ENCODE measurements around the gene POLDIP3.

Gene POLDIP3

GRCh38 chr22:42630211-42630610 lies 15.5 kb upstream of the POLDIP3 start:
- no peaks in the 10 kb centered on the region for H3K79me2 ChIP-seq (ENCODE audit: low read length)

GRCh38 chr22:42627981-42628380 lies 13.3 kb upstream of the POLDIP3 start:
- Histone ChIP-seq H3K4me2 (ENCODE audit: low read depth, low read length) (no peak overlapping the region), H3K36me3 (replicated peaks; ENCODE audit: insufficient read depth, low read length) (no peaks in the 10 kb centered on the region), H4K20me1 (ENCODE audit: insufficient read depth, low read length) (no peaks in the 10 kb centered on the region), H3K9me3 (replicated peaks; ENCODE audit: insufficient read depth, low read length) (no peaks in the 10 kb centered on the region), H2AFZ (ENCODE audit: low read length) (no peak overlapping the region), H3K4me1 (ENCODE audit: low read length) (peaks cover 11% of the 10 kb centered on the region), H3K27ac (ENCODE audit: low read length) (no peak overlapping the region), H3K79me2 (ENCODE audit: low read length) (no peaks in the 10 kb centered on the region), H3K27me3 (replicated peaks; ENCODE audit: insufficient read depth, low read length) (no peaks in the 10 kb centered on the region), H3F3A (ENCODE audit: insufficient read depth, low read length) (peaks cover 11% of the 10 kb centered on the region), H3K9me2 (replicated peaks; ENCODE audit: insufficient read depth, low read length) (no peaks in the 10 kb centered on the region), H3K9ac (ENCODE audit: low read length) (no peak overlapping the region), H3K4me3 (ENCODE audit: low read length) (no peak overlapping the region)
- TF ChIP-seq EZH2 (optimal IDR thresholded peaks at IDR 0.05; ENCODE audit: low read depth, low read length) (no peak), EZH2phosphoT487 (IDR thresholded peaks at IDR 0.05; ENCODE audit: low read length) (no peak)
- TF ChIP-seq, protein P1, sequence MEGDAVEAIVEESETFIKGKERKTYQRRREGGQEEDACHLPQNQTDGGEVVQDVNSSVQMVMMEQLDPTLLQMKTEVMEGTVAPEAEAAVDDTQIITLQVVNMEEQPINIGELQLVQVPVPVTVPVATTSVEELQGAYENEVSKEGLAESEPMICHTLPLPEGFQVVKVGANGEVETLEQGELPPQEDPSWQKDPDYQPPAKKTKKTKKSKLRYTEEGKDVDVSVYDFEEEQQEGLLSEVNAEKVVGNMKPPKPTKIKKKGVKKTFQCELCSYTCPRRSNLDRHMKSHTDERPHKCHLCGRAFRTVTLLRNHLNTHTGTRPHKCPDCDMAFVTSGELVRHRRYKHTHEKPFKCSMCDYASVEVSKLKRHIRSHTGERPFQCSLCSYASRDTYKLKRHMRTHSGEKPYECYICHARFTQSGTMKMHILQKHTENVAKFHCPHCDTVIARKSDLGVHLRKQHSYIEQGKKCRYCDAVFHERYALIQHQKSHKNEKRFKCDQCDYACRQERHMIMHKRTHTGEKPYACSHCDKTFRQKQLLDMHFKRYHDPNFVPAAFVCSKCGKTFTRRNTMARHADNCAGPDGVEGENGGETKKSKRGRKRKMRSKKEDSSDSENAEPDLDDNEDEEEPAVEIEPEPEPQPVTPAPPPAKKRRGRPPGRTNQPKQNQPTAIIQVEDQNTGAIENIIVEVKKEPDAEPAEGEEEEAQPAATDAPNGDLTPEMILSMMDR (IDR thresholded peaks at IDR 0.05; ENCODE audit: low read length), result no peak
- no peak for DNase-seq

More at GRCh38 chr22:42630211-42630610, 15.5 kb upstream of the POLDIP3 start:
- Histone ChIP-seq H3K9ac (ENCODE audit: low read length) (no peak overlapping the region), H3K4me3 (ENCODE audit: low read length) (no peak overlapping the region), H3K9me2 (replicated peaks; ENCODE audit: insufficient read depth, low read length) (no peaks in the 10 kb centered on the region), H3K27me3 (replicated peaks; ENCODE audit: insufficient read depth, low read length) (no peaks in the 10 kb centered on the region), H3F3A (ENCODE audit: insufficient read depth, low read length) (no peaks in the 10 kb centered on the region), H3K27ac (ENCODE audit: low read length) (no peak overlapping the region), H2AFZ (ENCODE audit: low read length) (no peak overlapping the region), H3K4me2 (ENCODE audit: low read depth, low read length) (no peak overlapping the region), H4K20me1 (ENCODE audit: insufficient read depth, low read length) (no peaks in the 10 kb centered on the region), H3K36me3 (replicated peaks; ENCODE audit: insufficient read depth, low read length) (no peaks in the 10 kb centered on the region), H3K9me3 (replicated peaks; ENCODE audit: insufficient read depth, low read length) (no peaks in the 10 kb centered on the region), H3K4me1 (ENCODE audit: low read length) (no peaks in the 10 kb centered on the region)
- no peak for TF ChIP-seq EZH2 (optimal IDR thresholded peaks at IDR 0.05; ENCODE audit: low read depth, low read length)
- no peak for TF ChIP-seq EZH2phosphoT487 (IDR thresholded peaks at IDR 0.05; ENCODE audit: low read length)
- TF ChIP-seq, protein P1 (IDR thresholded peaks at IDR 0.05; ENCODE audit: low read length), result no peak
- DNase-seq, result no peak

DNA sequence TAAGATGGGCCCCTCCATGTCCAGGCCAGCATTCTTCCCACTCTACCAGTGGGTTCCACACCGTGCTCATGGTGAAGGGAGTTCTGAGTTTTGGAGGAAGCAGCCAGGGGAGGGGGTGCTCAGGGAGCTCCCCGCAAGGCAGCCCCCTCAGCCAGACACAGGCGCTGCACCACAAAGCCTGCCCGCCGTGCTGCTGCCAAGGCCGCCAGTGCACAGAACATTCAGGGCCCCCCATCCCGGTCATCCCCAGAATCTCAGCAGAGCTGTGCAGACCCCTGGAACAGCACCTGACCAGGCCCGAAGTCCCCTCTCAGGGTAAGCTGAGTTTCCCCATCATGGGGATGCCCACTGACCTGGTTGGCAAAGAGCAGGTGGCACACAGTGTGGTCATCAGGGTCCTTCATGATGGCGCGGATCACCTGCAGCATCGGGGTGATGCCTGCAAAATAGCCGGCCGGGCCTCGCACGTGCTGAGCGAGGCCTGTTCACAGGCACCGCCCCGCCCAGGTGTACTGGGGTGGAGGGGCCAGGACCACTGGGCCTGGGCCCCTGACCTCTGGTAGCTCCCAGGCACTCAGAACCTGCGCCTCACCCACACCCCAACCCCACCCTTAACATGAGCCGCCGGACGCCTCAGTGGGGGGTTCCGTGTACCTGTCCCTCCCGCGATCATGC lies 12.4 kb upstream of the POLDIP3 start:
- H3K36me3 ChIP-seq (replicated peaks; ENCODE audit: insufficient read depth, low read length), result no peaks in the 10 kb centered on the region
- no peak for TF ChIP-seq EZH2 (optimal IDR thresholded peaks at IDR 0.05; ENCODE audit: low read depth, low read length)
- TF ChIP-seq, protein P1 (IDR thresholded peaks at IDR 0.05; ENCODE audit: low read length), result no peak
- TF ChIP-seq EZH2phosphoT487 (IDR thresholded peaks at IDR 0.05; ENCODE audit: low read length), result no peak
- peaks cover 18% of the 10 kb centered on the region for H3K4me1 ChIP-seq (ENCODE audit: low read length)
- H3K4me3 ChIP-seq (ENCODE audit: low read length), result no peak overlapping the region
- H3K9me3 ChIP-seq (replicated peaks; ENCODE audit: insufficient read depth, low read length), result no peaks in the 10 kb centered on the region
- no peaks in the 10 kb centered on the region for H3K27me3 ChIP-seq (replicated peaks; ENCODE audit: insufficient read depth, low read length)
- H4K20me1 ChIP-seq (ENCODE audit: insufficient read depth, low read length), result no peaks in the 10 kb centered on the region
- no peak for DNase-seq
- H3F3A ChIP-seq (ENCODE audit: insufficient read depth, low read length), result peaks cover 12% of the 10 kb centered on the region
- no peak overlapping the region for H3K9ac ChIP-seq (ENCODE audit: low read length)
- H3K4me2 ChIP-seq (ENCODE audit: low read depth, low read length), result no peak overlapping the region
- H3K79me2 ChIP-seq (ENCODE audit: low read length), result no peaks in the 10 kb centered on the region
- no peak overlapping the region for H2AFZ ChIP-seq (ENCODE audit: low read length)
- no peaks in the 10 kb centered on the region for H3K9me2 ChIP-seq (replicated peaks; ENCODE audit: insufficient read depth, low read length)
- no peak overlapping the region for H3K27ac ChIP-seq (ENCODE audit: low read length)

Data from MM.1S (cell line).